Measurements from ENCODE around the gene PIK3AP1. TPM values are rescaled to one million over a fixed set of nuclear protein-coding genes. Genes with fewer than 3 reads are reported as not detected.

Gene PIK3AP1
- total RNA-seq, 1 donor from 2014 or later, result 7.6 TPM

GRCh38 chr10:96598846-96599245, 121.5 kb downstream of the PIK3AP1 start:
- intact Hi-C loops (cut with DNase I), result no loop called here
- ATAC-seq (no peak), DNase-seq (ENCODE audit: missing footprints) (no peak)

GRCh38 chr10:96596422-96597407, 123.6 kb downstream of the PIK3AP1 start:
- intact Hi-C loops (cut with DNase I), result no loop called here
- no peak for ATAC-seq
- DNase-seq (ENCODE audit: missing footprints), result no peak

DNA sequence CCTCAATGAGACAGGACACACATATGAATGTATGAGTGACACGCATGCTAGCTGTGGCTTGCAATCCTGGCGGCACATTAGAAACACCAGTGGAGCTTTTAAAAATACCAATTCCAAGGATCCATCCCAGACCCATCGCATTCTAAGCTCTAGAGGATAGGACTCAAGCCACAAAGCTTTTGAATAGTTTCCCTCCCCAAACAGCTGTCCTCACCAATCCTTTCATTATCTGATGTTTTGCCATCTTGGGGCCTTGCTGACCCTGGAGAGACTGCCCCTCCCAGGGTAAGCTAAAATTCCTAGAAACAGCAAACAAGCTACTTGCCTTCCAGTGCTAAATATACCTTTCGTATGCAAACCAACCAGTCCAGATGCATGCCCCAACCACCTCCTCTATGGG, 124.6 kb downstream of the PIK3AP1 start:
- intact Hi-C loops (cut with DNase I), result no loop called here
- no peak for ATAC-seq

GRCh38 chr10:96591946-96592345, 128.4 kb downstream of the PIK3AP1 start:
- intact Hi-C loops (cut with DNase I), result no loop called here
- ATAC-seq (no peak), DNase-seq (ENCODE audit: missing footprints) (no peak)

More for the DNA sequence above, 124.6 kb downstream of the PIK3AP1 start:
- DNase-seq (ENCODE audit: missing footprints), result no peak

GRCh38 chr10:96588616-96589419, 131.5 kb downstream of the PIK3AP1 start:
- ATAC-seq, result no peak
- intact Hi-C loops (cut with DNase I), result no loop called here

GRCh38 chr10:96588060-96588554, 132.2 kb downstream of the PIK3AP1 start:
- intact Hi-C loops (cut with DNase I), result no loop called here
- DNase-seq (ENCODE audit: missing footprints) (no peak), ATAC-seq (no peak)

More at GRCh38 chr10:96588616-96589419, 131.5 kb downstream of the PIK3AP1 start:
- no peak for DNase-seq (ENCODE audit: missing footprints)

- no peak for DNase-seq (ENCODE audit: missing footprints)
- intact Hi-C loops (cut with DNase I), result loop anchor here (1.0 kb wide), 1 partner anchor 31 kb away; no protein-coding TSS in a partner anchor
These were observed 132.9 kb downstream of the PIK3AP1 start for GRCh38 chr10:96587264-96588059.

GRCh38 chr10:96586419-96587263, 133.7 kb downstream of the PIK3AP1 start, which contains the start of gene TM9SF3:
TM9SF3 (minus strand) TSS chr10:96587012; CDS start chr10:96586835, 177 bp downstream.
- peak; percentile 98 for DNase-seq (ENCODE audit: missing footprints)
- peak; percentile 92 for ATAC-seq
- intact Hi-C loops (cut with DNase I), result loop anchor here (1.0 kb wide), 1 partner anchor 32 kb away; no protein-coding TSS in a partner anchor

More at GRCh38 chr10:96587264-96588059, 132.9 kb downstream of the PIK3AP1 start:
- peak; percentile 3 for ATAC-seq

GRCh38 chr10:96585736-96586418, 134.4 kb downstream of the PIK3AP1 start:
- ATAC-seq, result no peak
- DNase-seq (ENCODE audit: missing footprints), result no peak
- intact Hi-C loops (cut with DNase I), result no loop called here

- DNase-seq (ENCODE audit: missing footprints) (no peak), ATAC-seq (no peak)
- intact Hi-C loops (cut with DNase I), result no loop called here
These were observed 135.8 kb downstream of the PIK3AP1 start for GRCh38 chr10:96584474-96584873.

DNA sequence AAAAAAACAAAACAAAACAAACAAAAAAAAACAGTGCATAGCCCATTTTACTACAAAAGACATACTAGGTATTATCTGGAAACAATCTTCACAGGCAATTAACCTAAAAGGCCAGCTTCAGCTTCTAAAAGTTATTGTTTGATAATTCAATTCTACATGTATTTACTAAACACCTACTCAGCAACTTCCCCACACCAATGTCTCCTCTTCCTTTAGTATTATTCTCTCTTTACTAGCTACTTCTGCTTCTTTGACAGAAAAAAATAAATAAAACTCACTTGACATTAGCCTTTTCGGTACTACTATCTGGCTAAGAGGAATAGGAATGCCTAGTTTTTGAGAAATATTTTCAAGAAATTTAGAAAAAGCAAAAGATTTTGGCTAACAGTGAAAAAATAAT, 136.3 kb downstream of the PIK3AP1 start:
- DNase-seq (ENCODE audit: missing footprints), result no peak
- intact Hi-C loops (cut with DNase I), result no loop called here

GRCh38 chr10:96579133-96579532, 141.2 kb downstream of the PIK3AP1 start:
- no peak for ATAC-seq
- intact Hi-C loops (cut with DNase I), result no loop called here

More for the DNA sequence above, 136.3 kb downstream of the PIK3AP1 start:
- no peak for ATAC-seq

DNA sequence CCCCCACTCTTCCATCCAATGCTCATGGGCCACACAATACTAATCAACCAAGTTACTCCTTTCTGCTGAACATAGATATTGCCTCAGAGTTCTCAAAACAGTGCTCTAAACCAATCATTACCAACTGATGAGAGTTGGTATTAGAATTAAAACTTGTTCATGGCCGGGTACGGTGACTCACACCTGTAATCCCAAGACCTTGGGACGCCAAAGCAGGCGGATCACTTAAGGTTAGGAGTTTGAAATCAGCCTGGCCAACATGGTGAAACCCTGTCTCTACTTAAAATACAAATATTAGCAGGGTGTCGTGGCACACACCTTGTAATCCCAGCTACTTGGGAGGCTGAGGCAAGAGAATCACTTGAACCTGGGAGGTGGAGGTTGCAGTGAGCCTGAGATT, 141.7 kb downstream of the PIK3AP1 start:
- intact Hi-C loops (cut with DNase I), result no loop called here
- ATAC-seq (no peak), DNase-seq (ENCODE audit: missing footprints) (no peak)

More at GRCh38 chr10:96579133-96579532, 141.2 kb downstream of the PIK3AP1 start:
- DNase-seq (ENCODE audit: missing footprints), result no peak

DNA sequence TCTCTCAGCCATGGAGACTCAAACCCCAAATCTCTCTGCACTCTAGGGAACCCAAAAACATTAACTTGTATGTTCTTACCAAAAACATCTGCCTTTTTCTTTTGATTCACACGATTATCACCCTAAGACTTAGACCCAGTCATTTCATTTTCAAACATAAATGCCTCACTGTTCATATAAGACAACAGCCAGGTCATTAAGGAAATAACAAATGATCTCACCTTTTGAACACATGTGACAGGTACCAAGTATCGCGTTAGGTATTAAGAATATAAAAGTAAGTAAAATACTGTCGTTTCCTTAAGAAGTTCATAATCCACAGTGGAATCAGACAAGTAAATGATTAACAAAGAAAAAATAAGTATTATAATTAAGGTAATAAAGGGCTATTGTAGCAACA, 142.3 kb downstream of the PIK3AP1 start:
- intact Hi-C loops (cut with DNase I), result no loop called here
- no peak for ATAC-seq
- no peak for DNase-seq (ENCODE audit: missing footprints)

- DNase-seq (ENCODE audit: missing footprints) (no peak), ATAC-seq (no peak)
- intact Hi-C loops (cut with DNase I), result no loop called here
These were observed 143.2 kb downstream of the PIK3AP1 start for GRCh38 chr10:96577069-96577468.

DNA sequence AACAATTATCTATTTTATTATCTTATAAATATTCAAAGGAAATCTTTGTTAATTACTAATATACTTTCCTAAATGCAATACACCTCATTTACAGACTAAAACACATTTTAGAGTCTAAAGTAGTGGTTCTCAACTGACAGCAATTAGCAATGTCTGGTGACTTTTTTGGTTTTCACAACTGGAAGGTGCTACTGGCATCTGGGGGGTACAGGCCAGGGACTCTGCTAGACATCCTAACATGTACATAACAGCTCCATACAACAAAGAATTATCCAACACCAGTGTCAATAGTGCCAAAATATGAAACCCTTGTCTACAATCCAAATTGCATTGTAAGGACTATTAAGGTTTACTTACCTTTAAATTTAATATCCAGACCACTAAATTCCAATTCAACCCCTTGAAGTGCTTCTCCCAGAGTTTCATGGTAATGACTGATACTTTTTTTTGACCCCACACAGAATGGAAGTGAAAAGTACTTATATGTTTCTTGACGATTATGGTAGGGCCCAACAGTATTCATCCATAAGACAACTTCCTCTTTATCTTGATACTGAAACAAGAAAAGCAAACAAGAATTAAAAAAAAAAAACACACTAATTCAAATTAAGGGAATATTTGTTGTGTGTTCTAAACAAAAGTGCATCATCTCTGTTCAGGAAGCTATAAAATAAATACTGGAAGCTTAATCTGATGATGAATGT, 143.9 kb downstream of the PIK3AP1 start:
- no peak for ATAC-seq
- intact Hi-C loops (cut with DNase I), result no loop called here
- no peak for DNase-seq (ENCODE audit: missing footprints)

All from Right ventricle myocardium inferior (tissue), 1 donor.